Measurements from ENCODE around the gene FAM117B.
"Not testable (repeated sequence)": the region's sequence is repeated elsewhere in the genome, so short reads cannot be mapped to it uniquely, and the experiment has no call there.

Gene FAM117B

DNA sequence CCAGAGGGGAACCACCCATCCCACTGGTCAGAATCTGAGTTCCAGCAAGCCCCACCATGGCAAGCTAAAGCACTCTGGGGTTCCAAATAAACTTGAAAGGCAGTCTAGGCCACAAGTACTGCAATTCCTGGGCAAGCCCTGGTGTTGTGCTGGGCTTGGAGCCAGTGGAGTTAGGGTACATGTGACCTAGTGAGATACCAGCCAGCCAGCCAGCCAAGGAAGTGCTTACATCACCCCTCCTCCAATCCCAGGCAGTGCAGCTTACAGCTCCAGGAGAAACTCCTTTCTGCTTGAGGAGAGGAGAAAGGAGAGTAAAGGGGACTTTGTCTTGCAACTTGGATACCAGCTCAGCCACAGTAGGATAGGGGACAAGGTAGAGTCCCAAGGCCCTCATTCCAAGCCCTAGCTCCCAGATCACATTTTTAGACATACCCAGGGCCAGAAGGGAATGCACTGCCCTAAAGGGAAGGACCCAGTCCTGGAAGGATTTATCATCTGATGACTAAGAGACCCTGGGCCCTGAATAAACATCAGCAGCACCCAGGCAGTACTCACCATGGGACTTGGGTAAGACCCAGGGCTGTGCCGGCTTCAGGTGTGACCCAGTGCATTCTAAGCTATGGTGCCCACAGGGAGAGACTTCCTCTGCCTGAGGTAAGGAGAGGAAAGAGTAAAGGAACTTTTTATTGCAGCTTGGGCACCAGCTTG lies 172.8 kb downstream of the FAM117B start:
- in situ Hi-C loops (cut with MboI; ENCODE audit: low sequenced_read_pairs) = not testable (repeated sequence)

- in situ Hi-C loops (cut with MboI; ENCODE audit: low sequenced_read_pairs) = no loop called here
Measured at GRCh38 chr2:202808754-202809153, 174.0 kb downstream of the FAM117B start.

GRCh38 chr2:202813387-202813786 lies 178.6 kb downstream of the FAM117B start:
- in situ Hi-C loops (cut with MboI; ENCODE audit: low sequenced_read_pairs) = no loop called here

DNA sequence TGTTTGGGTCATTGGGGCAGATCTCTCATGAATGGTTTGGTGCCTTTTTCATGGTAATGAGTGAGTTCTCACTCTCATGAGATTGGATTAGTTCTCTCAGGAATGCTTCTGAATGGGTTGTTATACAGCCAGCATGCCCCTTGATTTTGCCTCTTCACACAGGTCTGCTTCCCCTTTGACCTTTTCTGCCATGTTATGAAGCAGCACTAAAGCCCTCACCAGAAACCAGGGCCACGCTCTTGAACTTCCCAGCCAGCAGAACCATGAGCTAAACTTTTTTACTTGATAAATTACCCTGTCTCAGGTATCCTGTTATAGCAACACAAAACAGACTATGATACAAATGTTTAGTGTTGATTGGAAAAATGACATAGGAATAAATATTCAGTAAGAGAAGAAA lies 179.5 kb downstream of the FAM117B start:
- in situ Hi-C loops (cut with MboI; ENCODE audit: low sequenced_read_pairs) = no loop called here

DNA sequence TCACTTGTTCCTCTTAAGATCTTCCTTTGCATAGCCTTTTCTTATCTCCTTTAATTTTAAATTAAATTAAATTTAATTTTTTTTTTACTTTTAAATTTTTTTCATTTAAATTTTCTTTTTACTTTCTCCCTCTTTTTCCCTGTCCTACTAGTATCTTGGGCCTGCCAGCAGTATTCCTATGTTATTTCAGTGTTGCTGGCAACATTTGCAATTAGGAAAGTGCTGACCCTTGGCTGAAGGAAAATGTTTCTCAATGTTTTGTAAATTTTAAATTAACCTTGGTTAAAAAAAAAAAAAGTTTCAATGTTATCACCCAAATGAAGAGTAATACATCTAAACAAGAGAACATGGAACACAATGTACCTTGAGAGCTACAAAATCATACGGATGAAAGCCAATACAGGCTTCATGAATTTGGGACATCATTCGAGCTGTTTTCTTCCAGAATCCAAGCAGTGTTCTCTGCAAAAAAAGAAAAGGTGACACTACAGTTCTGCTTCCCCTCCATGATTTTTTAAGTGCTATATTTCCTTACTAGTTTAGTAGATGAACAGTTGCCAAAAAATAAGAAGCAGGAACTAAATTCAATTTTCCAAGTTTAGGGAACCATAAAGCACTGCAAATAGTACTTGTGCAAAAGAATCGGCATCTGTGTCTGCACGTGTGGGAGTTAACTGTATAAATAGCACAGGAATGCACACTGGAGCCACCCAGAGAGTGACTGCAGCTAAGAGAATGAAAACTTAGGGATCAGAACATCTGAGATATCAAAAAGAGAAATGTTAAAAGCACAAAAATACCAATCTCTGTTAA lies 181.0 kb downstream of the FAM117B start:
- in situ Hi-C loops (cut with MboI; ENCODE audit: low sequenced_read_pairs) = no loop called here

- in situ Hi-C loops (cut with MboI; ENCODE audit: low sequenced_read_pairs) = no loop called here
Measured at GRCh38 chr2:202817771-202818170, 183.0 kb downstream of the FAM117B start.

- in situ Hi-C loops (cut with MboI; ENCODE audit: low sequenced_read_pairs) = no loop called here
Measured at GRCh38 chr2:202818321-202818720, 183.6 kb downstream of the FAM117B start.
